Gastrocnemius medialis (tissue), 4 donors: ENCODE results near the gene GTF3C5.
"Not testable (repeated sequence)": the region's sequence is repeated elsewhere in the genome, so short reads cannot be mapped to it uniquely, and the experiment has no call there.

Source experiments
- POLR2A ChIP-seq, 2 donors: fragments of 450-650 bp; IDR thresholded peaks; one replicate each; pipeline ENCODE4 v1.6.1; 2017; ENCODE audit warnings: antibody characterized with exemption in 2 of 2, mild to moderate bottlenecking in 2 of 2, moderate library complexity in 2 of 2
- TF ChIP-seq, protein P1 (sequence below), 5 experiments: fragments of 450-650 bp in 3 of 5; fragments of 200-600 bp in 2 of 5; sonication (generic) in 2 of 5; IDR thresholded peaks in 4 of 5; conservative IDR thresholded peaks in 1 of 5; 1 replicate in 4 of 5; 2 replicates in 1 of 5; pipeline ENCODE4 v1.5.1; 2016 to 2019; ENCODE audit warnings: antibody characterized with exemption in 5 of 5, mild to moderate bottlenecking in 3 of 5, moderate library complexity in 3 of 5

DNA sequence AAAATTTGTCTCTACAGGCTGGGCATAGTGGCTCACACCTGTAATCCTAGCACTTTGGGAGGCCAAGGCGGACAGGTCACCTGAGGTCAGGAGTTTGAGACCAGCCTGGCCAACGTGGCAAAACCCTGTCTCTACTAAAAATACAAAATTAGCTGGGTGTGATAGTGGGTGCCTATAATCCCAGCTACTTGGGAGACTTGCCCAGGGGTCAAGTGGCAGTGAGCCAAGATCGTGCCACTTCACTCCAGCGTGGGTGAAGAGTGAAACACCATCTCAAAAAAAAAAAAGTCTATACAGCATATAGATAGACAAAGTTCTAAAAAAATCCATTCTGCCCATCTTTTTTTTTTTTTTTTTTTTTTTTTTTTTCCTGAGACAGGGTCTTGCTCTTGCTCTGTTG, 63.6 kb downstream of the GTF3C5 start:
- TF ChIP-seq, protein P1, sequence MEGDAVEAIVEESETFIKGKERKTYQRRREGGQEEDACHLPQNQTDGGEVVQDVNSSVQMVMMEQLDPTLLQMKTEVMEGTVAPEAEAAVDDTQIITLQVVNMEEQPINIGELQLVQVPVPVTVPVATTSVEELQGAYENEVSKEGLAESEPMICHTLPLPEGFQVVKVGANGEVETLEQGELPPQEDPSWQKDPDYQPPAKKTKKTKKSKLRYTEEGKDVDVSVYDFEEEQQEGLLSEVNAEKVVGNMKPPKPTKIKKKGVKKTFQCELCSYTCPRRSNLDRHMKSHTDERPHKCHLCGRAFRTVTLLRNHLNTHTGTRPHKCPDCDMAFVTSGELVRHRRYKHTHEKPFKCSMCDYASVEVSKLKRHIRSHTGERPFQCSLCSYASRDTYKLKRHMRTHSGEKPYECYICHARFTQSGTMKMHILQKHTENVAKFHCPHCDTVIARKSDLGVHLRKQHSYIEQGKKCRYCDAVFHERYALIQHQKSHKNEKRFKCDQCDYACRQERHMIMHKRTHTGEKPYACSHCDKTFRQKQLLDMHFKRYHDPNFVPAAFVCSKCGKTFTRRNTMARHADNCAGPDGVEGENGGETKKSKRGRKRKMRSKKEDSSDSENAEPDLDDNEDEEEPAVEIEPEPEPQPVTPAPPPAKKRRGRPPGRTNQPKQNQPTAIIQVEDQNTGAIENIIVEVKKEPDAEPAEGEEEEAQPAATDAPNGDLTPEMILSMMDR (IDR thresholded peaks at IDR 0.05 in 4 of 5, conservative IDR thresholded peaks at IDR 0.05 in 1 of 5): not testable (repeated sequence)
- not testable (repeated sequence) for TF ChIP-seq POLR2A (IDR thresholded peaks at IDR 0.05)
